ENCODE data around the gene CPXM2.

GRCh38 chr10:123754123-123754522, 137.5 kb downstream of the CPXM2 start:
- TF ChIP-seq CTCF (IDR thresholded peaks at IDR 0.05; ENCODE audit: low read depth, low read length, missing input control) = no peak
- TF ChIP-seq RXRA (IDR thresholded peaks at IDR 0.05) = no peak
- TF ChIP-seq RAD21 (IDR thresholded peaks at IDR 0.05) = no peak
- TF ChIP-seq YY1 (IDR thresholded peaks at IDR 0.05) = no peak
- no peak for TF ChIP-seq JUND (IDR thresholded peaks at IDR 0.05)
- no peak for TF ChIP-seq REST (IDR thresholded peaks at IDR 0.05)
- TF ChIP-seq ATF3 (IDR thresholded peaks at IDR 0.05) = no peak
- TF ChIP-seq TAF1 (conservative IDR thresholded peaks at IDR 0.05) = no peak
- no peak for TF ChIP-seq SP1 (IDR thresholded peaks at IDR 0.05)
- TF ChIP-seq MAX (IDR thresholded peaks at IDR 0.05) = no peak
- no peak for TF ChIP-seq EGR1 (IDR thresholded peaks at IDR 0.05; ENCODE audit: low read depth in 2 of 2)
